Karpas-422 (cell line): Measurements from ENCODE around the gene KCTD11. TPM values are rescaled to one million over a fixed set of nuclear protein-coding genes. Genes with fewer than 3 reads are reported as not detected.
A peak's percentile ranks its signal among the peaks of the same experiment; 100 is the strongest.

Source experiments
- DNase-seq: peaks from one replicate; pipeline ENCODE4 v3.0.0-alpha.2; 2015
- H2AFZ ChIP-seq: fragments of 200-600 bp; sonication (generic); 2 replicates; pipeline ENCODE4 v1.6.1; 2014; ENCODE audit warnings: antibody characterized with exemption, low read length, mixed read lengths
- H3K27ac ChIP-seq: fragments of 200-600 bp; sonication (generic); 2 replicates; pipeline ENCODE4 v1.5.1; 2014; ENCODE audit warnings: mild to moderate bottlenecking, low read length, moderate library complexity
- H3K27me3 ChIP-seq: fragments of 200-600 bp; sonication (generic); 2 replicates; pipeline ENCODE4 v1.6.1; 2014; ENCODE audit warnings: low read length, mixed read lengths
- H3K36me3 ChIP-seq: fragments of 200-600 bp; sonication (generic); 2 replicates; pipeline ENCODE4 v1.6.1; 2014; ENCODE audit warnings: low read length, mixed read lengths; ENCODE audit not compliant: insufficient read depth
- H3K4me1 ChIP-seq: fragments of 200-600 bp; sonication (generic); 2 replicates; pipeline ENCODE4 v1.6.1; 2014; ENCODE audit warnings: mild to moderate bottlenecking, low read length, mixed read lengths
- H3K4me2 ChIP-seq: fragments of 200-600 bp; sonication (generic); 2 replicates; pipeline ENCODE4 v1.6.1; 2014; ENCODE audit warnings: low read length, low read depth, mild to moderate bottlenecking; ENCODE audit not compliant: poor library complexity, severe bottlenecking
- H3K4me3 ChIP-seq: fragments of 200-600 bp; sonication (generic); 2 replicates; pipeline ENCODE4 v1.5.1; 2014; ENCODE audit warnings: mild to moderate bottlenecking, antibody characterized with exemption, low read length, mixed read lengths
- H3K79me2 ChIP-seq: fragments of 200-600 bp; sonication (generic); 2 replicates; pipeline ENCODE4 v1.6.1; 2014; ENCODE audit warnings: mild to moderate bottlenecking, low read length, mixed read lengths
- H3K9ac ChIP-seq: fragments of 200-600 bp; sonication (generic); 2 replicates; pipeline ENCODE4 v1.6.0; 2014; ENCODE audit warnings: low read length
- H3K9me2 ChIP-seq: fragments of 200-600 bp; sonication (generic), shearing (Covaris generic); replicated peaks from 2 replicates; pipeline ENCODE4 v1.6.0; 2014; ENCODE audit warnings: mild to moderate bottlenecking, low read length, moderate library complexity; ENCODE audit not compliant: insufficient read depth
- H3K9me3 ChIP-seq: fragments of 300-700, 200-600 bp; sonication (generic); 2 replicates; pipeline ENCODE4 v1.6.1; 2014; ENCODE audit warnings: low read length, mixed read lengths
- H4K20me1 ChIP-seq: fragments of 200-600 bp; sonication (generic); 2 replicates; pipeline ENCODE4 v1.6.1; 2014; ENCODE audit warnings: mild to moderate bottlenecking, antibody characterized with exemption, low read length, low read depth; ENCODE audit not compliant: insufficient read depth
- total RNA-seq: library from RNA; depleted of rRNA; stranded (reverse); fragments of >200 nt; shearing (Covaris generic); gene quantifications from 2 replicates; pipeline ENCODE4 v1.2.3, GENCODE V29; 2014; ENCODE audit warnings: low replicate concordance

Gene KCTD11
- total RNA-seq, 1 experiment from 2014 or later, result 5.1 TPM

DNA sequence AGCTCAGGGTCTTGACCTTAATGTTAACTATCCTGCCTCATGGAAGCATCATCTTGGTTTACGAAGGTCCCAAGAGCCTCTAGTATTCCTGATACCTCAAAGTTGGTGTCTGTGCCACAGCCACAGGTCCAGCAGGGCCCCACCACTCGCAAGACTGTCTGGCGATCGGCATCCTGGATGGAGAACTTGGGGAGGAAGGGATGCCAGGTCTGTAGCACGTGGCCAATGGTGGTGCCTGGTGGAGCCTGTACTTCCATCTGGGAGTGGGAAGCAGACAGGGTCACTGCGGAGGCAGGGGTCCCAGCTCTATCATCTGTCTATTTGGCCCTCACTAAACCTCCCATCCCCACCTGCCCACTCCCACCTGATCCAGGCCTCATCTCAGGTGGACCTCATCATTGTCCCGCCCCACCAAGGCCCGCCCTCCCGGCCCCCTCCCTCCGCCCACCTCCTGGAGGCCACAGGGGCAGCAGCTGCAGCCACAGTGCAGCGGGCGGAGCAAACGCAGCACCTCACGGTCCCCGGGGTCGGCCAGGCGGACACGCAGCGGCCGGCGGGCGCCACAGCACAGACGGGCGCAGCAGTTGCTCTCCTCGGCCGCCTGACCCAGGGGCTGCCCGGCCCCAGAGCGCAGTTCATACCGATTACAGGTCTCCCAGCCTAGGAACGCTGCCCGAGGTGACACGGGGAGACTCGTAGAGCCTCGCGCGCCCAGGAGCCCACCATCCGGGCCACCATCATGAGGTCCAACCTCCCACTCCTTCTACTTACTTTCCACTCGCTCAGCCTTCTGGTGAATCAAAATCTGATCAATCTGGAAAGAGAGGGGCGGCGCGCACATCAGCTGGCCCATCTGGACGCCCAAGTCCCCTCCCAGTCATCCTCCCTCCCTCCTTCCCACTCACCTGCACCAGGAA is 41.0 kb downstream of the KCTD11 start:
- Histone ChIP-seq H3K79me2 (peaks cover 5% of the 10 kb centered on the region; the same call in 1 of the 2 replicates), H3K4me2 (peak overlapping the region; percentile 89), H3K27me3 (no peaks in the 10 kb centered on the region), H3K4me3 (peak overlapping the region; percentile 91), H3K27ac (no peak overlapping the region), H4K20me1 (no peaks in the 10 kb centered on the region), H3K4me1 (peaks cover 14% of the 10 kb centered on the region), H3K36me3 (no peaks in the 10 kb centered on the region), H3K9me3 (no peaks in the 10 kb centered on the region), H2AFZ (no peak overlapping the region), H3K9me2 (no peaks in the 10 kb centered on the region), H3K9ac (peak overlapping the region; percentile 82)
- DNase-seq, result no peak

DNA sequence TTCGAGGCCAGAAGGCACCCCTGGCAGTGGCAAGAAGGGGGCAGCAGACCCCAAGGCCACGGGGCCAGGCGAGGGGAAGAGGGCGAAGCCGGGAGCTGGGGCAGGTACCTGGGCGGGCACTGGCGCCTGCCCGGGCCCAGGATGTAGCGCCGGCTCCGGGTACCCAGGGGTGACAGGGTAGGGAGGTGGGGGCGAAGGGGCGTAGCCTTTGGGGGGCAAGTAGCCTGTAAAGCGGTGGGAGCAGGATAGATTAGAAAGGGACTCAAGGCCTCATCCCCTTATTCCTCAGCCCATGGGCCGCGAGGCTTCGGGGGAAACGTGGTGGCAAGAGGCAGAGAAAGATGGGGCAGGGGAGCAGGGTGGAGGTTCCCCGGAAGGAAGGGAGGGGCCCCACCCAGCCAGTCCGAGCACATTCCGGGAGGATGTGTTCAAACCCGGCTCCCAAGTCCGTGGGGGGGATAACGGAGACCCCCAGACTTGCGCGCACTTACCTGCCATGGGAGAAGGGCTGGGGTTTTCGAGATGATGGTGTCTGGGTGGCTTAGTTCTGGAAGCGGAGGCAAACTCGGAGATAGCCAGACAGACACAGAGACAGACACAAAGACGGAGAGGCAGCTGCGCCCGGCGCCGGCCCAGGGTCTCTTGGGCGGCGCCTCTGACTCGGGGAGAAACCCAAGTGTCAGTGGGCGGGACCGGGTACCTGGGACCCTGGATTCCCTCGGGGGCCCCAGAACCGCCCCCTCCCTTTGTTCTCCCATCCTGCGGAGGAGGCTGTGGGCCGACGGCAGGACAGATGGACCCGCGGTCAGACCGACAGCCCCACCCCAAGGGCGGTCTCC is 41.9 kb downstream of the KCTD11 start:
- 0 out of 2 replicates have a peak overlapping the region, but pooled peaks have one; percentile 17 for H3K27ac ChIP-seq
- H3K36me3 ChIP-seq, result no peaks in the 10 kb centered on the region
- H3K4me1 ChIP-seq, result peaks cover 14% of the 10 kb centered on the region
- no peaks in the 10 kb centered on the region for H4K20me1 ChIP-seq
- H3K9me3 ChIP-seq, result no peaks in the 10 kb centered on the region
- H3K4me2 ChIP-seq, result peak overlapping the region; percentile 89
- H3K79me2 ChIP-seq, result peaks cover 5% of the 10 kb centered on the region; the same call in 1 of the 2 replicates
- H3K9me2 ChIP-seq, result no peaks in the 10 kb centered on the region
- H2AFZ ChIP-seq, result peak overlapping the region; percentile 90
- H3K9ac ChIP-seq, result peak overlapping the region; percentile 82
- peak; percentile 83 for DNase-seq
- H3K27me3 ChIP-seq, result no peaks in the 10 kb centered on the region
- peak overlapping the region; percentile 91 for H3K4me3 ChIP-seq

DNA sequence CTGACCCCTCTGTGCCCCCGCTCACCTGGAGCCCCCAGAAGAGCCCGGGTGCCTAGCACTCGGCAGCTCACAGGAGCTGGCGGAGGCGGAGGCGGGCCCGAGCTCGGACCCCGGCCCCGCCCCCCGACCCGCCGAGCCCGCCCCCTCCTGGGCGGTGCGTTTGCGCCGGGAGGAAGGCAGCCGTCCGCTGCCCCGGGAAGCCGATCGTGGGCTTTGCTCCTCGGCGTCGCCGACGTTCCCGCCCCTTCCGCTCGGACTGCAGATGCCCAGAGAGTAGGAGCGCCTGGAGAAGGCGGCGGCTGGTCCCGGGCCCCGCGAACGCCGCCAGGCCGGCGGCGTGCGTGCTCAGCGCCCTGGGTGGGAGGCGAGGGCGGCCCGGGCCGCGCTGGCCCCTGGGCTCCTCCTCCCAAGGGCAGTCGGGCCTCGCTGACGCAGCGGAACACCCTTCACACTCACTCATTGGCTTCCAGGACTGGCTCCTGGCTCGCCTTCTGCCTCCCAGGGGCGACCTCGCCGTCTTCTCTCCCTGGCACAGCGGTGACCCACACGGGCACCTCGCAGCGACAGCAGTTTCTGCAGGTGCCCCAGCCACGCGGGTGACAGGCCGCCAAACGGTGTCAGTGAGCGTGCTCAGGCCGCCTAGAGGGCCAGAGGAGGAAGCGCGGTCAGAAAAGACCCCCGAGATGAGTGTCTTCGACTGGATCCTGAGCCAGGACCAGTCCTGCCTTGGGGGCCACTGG is 42.7 kb downstream of the KCTD11 start, which contains the start of gene PLSCR3:
TSS of gene PLSCR3 (minus strand) at position 74 of the 740 bp plus-strand sequence. CDS start 415 bp downstream, outside the sequence.
- no peaks in the 10 kb centered on the region for H3K9me2 ChIP-seq
- H3K27ac ChIP-seq, result 0 out of 2 replicates have a peak within 1 kb of the TSS, but pooled peaks have one; percentile 17
- no peaks in the 10 kb centered on the region for H3K9me3 ChIP-seq
- H2AFZ ChIP-seq, result peak within 1 kb of the TSS; percentile 90
- H3K4me3 ChIP-seq, result peak within 1 kb of the TSS; percentile 91
- H3K4me1 ChIP-seq, result peaks cover 14% of the 10 kb centered on the region
- H3K27me3 ChIP-seq, result no peaks in the 10 kb centered on the region
- H4K20me1 ChIP-seq, result no peaks in the 10 kb centered on the region
- peaks cover 5% of the 10 kb centered on the region; the same call in 1 of the 2 replicates for H3K79me2 ChIP-seq
- peak; percentile 93 for DNase-seq
- no peaks in the 10 kb centered on the region for H3K36me3 ChIP-seq
- H3K4me2 ChIP-seq, result peak within 1 kb of the TSS; percentile 89
- H3K9ac ChIP-seq, result peak within 1 kb of the TSS; percentile 82

DNA sequence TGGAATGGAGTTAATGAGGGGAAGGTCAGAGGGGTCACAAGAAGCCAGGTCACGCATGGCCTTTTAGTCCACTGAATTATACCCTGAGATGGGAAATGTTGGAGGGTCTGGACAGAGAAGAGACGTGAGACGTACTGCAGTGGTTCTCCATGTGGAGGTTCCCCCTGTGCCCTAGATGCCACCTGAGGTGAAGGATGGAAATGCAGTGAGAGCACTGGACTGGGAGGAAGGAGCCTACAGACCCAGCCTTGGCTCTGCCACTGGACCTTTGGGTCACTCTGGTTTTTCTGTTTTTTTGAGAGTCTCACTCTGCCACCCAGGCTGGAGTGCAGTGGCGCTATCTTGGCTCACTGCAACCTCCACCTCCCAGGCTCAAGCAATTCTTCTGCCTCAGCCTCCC is 44.2 kb downstream of the KCTD11 start:
- H3K36me3 ChIP-seq, result no peaks in the 10 kb centered on the region
- no peak overlapping the region for H3K9ac ChIP-seq
- no peaks in the 10 kb centered on the region for H3K9me3 ChIP-seq
- no peaks in the 10 kb centered on the region for H4K20me1 ChIP-seq
- H3K4me1 ChIP-seq, result peaks cover 14% of the 10 kb centered on the region
- H3K4me3 ChIP-seq, result no peak overlapping the region
- peaks cover 5% of the 10 kb centered on the region; the same call in 1 of the 2 replicates for H3K79me2 ChIP-seq
- DNase-seq, result no peak
- H3K4me2 ChIP-seq, result no peak overlapping the region
- H3K9me2 ChIP-seq, result no peaks in the 10 kb centered on the region
- H3K27me3 ChIP-seq, result no peaks in the 10 kb centered on the region
- no peak overlapping the region for H2AFZ ChIP-seq
- no peak overlapping the region for H3K27ac ChIP-seq

DNA sequence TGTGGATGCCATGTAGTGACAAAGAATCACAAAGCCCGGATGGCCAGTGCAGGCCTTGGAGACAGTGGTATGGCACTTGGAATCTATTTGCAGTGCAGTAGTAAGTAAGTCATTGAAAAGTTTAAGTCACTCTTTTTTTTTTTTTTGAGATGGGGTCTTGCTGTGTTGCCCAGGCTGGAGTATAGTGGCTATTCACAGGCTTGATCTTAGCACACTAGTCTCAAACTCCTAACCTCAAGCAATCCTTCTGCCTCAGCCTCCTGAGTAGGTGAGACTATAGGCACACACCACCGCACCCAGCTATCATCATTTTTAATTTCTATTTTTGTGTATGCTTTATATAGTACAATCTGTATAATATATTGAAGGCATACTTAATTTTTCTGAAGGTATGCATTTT is 46.6 kb downstream of the KCTD11 start:
- DNase-seq, result no peak
- no peak overlapping the region for H3K27ac ChIP-seq
- no peak overlapping the region for H3K4me3 ChIP-seq
- H3K36me3 ChIP-seq, result no peaks in the 10 kb centered on the region
- H4K20me1 ChIP-seq, result no peaks in the 10 kb centered on the region; the same call in 1 of the 2 replicates
- H3K9me3 ChIP-seq, result no peaks in the 10 kb centered on the region
- H3K79me2 ChIP-seq, result peaks cover under 1% of the 10 kb centered on the region; the same call in 1 of the 2 replicates
- no peaks in the 10 kb centered on the region for H3K27me3 ChIP-seq
- no peak overlapping the region for H3K4me2 ChIP-seq
- peaks cover 17% of the 10 kb centered on the region for H3K4me1 ChIP-seq
- no peaks in the 10 kb centered on the region for H3K9me2 ChIP-seq
- H3K9ac ChIP-seq, result no peak overlapping the region
- no peak overlapping the region for H2AFZ ChIP-seq

DNA sequence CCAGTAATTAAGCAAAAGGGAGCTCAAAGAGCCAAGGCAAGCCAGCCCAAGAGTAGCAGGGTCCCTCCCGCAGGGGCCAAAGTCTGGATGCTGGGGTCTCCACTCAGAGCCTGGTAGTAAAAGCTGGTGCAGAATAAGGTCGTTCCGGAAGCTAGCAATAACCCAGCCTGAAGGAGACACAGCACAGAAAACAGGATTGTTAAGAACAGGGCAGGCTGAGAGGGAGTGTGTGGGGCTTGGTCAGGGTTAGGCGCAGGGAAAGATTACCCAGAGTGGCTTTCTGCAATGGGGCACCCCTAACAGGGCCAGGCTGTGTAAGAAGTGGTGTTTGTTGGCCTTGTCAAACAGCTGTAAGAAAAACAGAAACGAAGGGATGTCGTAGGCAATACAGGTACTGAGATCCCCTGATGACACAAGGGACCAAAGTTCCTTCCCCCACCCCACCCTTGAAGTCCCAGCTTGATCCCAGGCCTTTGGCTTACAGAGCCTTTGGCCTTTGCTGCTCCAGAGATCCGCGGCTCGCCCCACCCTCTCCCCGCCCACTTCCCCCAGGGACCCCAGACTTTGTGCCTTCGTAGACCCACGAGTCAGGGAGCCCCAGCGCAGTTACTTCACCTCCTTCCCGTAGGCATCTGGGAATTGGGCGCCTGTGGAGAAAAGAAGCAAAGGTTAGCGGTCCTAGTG is 51.2 kb downstream of the KCTD11 start:
- H3K4me2 ChIP-seq, result peak overlapping the region; percentile 94
- H3K4me1 ChIP-seq, result peaks cover 9% of the 10 kb centered on the region
- peak overlapping the region; percentile 91 for H3K9ac ChIP-seq
- H2AFZ ChIP-seq, result peak overlapping the region; percentile 85; the same call in 1 of the 2 replicates
- H3K4me3 ChIP-seq, result peak overlapping the region; percentile 91
- no peaks in the 10 kb centered on the region for H3K79me2 ChIP-seq
- peak overlapping the region; percentile 69 for H3K27ac ChIP-seq
- H3K9me3 ChIP-seq, result no peaks in the 10 kb centered on the region
- no peaks in the 10 kb centered on the region for H3K27me3 ChIP-seq
- no peaks in the 10 kb centered on the region for H3K9me2 ChIP-seq
- no peaks in the 10 kb centered on the region for H3K36me3 ChIP-seq
- peak; percentile 74 for DNase-seq
- H4K20me1 ChIP-seq, result no peaks in the 10 kb centered on the region; the same call in 1 of the 2 replicates

DNA sequence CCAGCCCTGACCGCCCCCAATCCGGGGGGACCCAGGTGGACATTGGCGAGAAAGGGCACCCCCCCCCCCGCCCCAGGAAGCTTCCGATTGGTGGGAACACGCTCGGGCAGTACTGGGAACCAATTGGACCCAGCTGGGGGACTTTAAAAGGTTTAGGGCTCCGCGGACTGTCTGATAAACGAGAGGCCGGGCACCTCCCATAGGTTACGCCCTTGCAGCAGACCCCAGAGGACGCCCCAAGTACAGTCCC is 51.7 kb downstream of the KCTD11 start:
- Histone ChIP-seq H3K9ac (peak overlapping the region; percentile 91), H3K27ac (peak overlapping the region; percentile 69), H3K4me1 (peaks cover 9% of the 10 kb centered on the region), H3K36me3 (no peaks in the 10 kb centered on the region), H3K9me2 (no peaks in the 10 kb centered on the region), H3K9me3 (no peaks in the 10 kb centered on the region), H3K79me2 (no peaks in the 10 kb centered on the region), H3K4me3 (peak overlapping the region; percentile 91), H3K4me2 (peak overlapping the region; percentile 94), H3K27me3 (no peaks in the 10 kb centered on the region), H4K20me1 (no peaks in the 10 kb centered on the region; the same call in 1 of the 2 replicates), H2AFZ (peak overlapping the region; percentile 85; the same call in 1 of the 2 replicates)
- no peak for DNase-seq
